Occipital lobe (tissue), 2 donors: Measurements from ENCODE around the gene GRIA4. TPM values are rescaled to one million over a fixed set of nuclear protein-coding genes. Genes with fewer than 3 reads are reported as not detected.
"Not testable (repeated sequence)": the region's sequence is repeated elsewhere in the genome, so short reads cannot be mapped to it uniquely, and the experiment has no call there.

ENCODE experiments used
- DNase-seq: peaks from one replicate; lab custom pipeline; 2025; lab: John Stamatoyannopoulos, UW
- total RNA-seq: library from RNA; depleted of rRNA; stranded (reverse); fragments of >200 nt; gene quantifications from one replicate; pipeline ENCODE4 v1.2.3, GENCODE V29; 2014

Gene GRIA4
- total RNA-seq, 1 donor from 2014 or later = 86.3 TPM

DNA sequence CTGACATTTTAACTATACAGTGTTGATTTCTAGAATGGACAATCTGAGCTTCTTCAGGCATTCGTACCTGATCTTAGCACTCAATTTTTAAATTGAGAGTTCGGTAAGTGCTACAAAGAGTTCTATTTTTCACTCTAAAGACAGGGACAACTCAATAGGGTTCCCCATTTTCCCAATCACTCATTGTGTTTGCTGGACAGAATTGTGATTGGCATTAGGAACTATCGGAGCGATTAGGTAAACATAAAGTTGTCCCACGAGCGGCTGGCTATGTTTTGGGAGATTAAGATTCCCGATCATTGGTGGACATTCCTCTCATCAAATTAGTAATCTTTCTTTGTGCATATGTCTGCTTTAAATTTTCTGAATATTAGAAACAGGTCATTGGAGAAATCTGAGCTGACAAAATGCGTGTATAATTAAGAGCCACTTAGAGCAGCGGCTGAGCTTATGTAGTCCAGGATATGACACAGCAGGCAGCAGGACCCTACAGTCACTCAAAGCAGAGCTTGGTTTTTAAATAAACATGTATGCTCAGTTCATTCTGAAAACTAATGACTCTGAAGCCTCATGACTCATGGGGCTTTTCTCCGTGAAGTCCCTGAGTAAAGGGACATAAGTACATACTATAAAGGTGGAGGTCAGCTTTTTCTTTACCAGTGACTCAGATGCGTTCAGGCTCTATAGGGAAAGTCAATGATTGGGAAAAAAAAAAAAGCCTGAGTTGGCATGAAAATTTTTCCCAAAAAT is 109.4 kb downstream of the GRIA4 start:
- no peak for DNase-seq

DNA sequence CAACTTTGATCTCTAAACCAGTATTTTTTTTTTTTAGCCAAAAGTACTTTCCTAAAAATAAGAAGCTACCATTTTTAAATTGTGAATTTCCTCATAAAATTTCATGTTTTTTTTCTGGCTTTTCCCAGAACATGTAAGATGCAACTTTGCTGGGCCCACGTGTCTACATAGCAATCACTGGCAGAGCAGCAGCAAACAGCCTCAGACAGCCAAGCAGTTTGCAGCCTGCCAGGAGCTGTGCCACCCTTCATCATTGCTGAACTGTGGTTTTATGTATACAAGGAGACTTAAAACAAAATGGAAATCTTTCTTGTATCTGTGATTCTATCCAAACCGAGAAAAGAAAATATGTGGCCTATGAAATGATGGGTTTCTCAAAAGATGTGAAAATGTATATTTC is 110.2 kb downstream of the GRIA4 start:
- no peak for DNase-seq

DNA sequence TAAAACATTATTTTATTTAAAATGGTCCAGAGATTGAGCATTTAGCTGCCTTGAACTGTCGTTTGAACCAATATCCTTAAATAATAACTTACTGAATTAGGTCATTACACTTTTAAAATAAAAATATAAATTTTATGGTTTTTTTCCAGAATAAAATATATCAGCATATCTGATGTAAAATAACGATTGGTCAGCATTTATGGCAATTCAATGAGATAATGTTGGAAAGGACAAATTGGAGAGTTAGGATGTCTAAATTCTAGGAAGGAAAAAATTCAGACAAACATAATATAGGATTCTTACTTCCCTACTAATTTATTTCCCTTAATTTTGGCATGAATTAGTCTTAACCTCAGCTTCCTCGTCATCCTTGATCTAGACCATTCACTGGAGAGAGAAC is 113.4 kb downstream of the GRIA4 start:
- no peak for DNase-seq

DNA sequence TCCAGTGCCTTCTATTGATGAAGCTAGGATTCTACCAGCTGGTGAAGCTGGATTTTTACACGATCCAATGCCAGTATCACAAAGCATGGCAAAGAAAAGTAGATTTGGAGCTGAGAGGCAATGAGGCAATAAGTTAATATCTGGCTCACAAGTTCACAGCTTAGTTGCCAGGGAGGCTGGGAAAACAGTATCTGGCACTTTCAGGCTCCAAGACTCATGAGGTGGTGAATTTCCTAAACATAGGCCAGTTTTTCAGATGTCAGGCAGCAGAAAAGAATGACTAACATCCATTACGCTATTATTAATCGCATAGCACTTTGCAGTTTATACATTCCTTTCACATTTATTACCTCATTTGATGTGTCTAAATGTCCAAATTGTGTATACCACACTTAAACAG is 122.7 kb downstream of the GRIA4 start:
- DNase-seq = no peak

DNA sequence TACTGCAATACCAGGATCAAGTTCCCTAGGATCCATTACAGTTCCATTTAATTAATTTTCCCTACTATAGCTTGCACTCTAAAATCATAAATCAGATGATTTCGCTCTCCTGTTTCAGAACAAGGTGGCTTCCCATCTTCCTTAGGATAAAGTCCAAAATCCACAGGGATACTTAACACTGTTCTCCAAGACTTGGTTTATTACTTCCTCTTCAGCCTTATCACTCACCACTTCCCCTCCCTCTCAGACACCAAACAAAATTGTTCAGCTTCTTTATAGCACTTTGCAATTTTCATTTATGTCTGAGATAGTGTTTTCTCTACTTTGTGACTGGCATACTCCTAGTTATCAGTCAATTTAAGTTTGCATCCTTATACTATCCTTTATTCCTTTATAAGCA is 124.6 kb downstream of the GRIA4 start:
- no peak for DNase-seq

DNA sequence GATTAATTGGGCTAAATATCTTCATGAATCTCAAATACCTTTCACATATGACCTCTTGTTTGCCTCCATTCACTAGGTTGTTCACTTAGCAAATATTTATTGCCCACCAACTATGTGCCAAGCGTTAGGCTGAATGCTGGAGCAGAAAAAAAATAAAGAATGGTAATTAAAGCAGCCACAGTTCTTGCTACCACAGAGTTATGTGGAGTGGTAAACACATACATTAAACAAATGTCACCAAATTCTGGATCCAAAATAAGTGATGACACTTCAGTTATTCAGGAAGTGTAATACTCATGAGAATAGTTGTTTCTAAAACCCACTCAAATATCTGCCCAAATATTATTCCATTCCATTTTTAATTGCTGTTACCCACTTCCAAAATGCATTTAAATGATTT is 128.4 kb downstream of the GRIA4 start:
- DNase-seq = no peak

DNA sequence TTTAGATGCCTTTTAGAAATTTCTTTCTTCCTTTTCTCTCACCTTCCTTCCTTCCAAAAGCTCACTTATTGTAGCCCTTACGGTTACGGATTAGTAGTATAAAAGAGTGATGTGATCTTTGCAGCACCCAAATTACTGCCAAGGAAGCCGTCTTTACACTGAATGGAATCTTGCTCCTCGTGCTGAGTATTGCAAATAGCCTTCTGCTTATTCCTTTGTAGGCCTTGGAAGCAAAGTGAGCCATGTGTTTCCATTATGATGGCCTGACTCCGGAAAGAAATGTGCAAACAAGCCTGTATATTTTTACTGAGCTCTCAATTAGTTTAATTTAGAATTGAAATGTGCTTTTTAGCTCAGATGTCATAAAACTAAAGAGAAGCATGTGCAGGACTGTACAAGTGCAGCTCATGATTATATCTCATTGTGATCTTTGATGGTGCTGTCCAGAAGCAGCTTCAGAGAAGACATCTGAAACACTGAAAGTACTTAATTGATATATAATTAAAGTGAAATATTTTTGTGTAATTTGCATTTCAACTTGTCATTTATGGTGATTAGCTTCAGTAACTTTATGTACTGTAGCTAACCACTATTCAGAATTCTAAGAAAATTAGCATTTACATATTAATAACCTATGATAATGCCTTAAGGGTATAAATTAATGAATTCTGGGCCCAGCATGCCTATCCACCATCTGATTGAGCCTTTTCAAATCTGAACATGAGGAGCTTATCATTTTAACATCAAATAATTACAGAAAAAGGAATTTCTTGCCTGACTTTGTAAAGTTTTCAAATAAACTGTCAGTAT is 129.3 kb downstream of the GRIA4 start:
- no peak for DNase-seq

DNA sequence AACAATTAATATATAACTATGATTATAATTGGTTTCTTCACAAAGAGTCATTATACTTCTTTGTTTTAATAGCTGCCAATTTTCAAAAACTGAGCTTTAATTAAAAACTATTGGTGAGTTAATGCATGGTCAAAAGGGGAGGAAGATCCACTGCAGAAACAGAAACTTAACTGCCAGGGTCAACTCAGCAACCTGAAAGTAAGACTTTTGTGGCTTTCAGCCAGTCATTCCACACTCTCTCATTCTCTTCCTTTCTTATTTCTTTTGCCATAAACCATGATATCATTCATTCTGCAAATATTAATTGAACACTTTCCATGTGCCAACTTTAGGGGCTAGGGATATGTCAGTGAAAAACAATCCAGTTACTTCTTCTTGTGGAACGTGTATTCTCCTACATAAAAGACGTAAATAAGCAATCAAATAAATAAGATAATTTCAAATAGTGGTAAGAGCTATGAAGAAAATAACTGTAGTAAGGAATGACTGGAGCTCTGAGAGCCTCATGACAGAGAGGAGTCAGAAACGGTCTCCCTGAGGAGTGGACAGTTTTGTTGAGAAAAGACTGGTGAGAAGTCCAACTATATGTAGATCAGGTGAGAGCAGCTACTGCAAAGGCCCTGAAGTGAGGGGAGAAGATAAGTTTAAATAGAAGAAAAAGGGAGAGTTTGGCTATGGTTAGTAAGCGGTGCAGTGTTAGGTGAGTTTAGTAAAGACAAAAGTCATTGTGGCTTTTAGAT is 130.5 kb downstream of the GRIA4 start:
- DNase-seq = no peak

DNA sequence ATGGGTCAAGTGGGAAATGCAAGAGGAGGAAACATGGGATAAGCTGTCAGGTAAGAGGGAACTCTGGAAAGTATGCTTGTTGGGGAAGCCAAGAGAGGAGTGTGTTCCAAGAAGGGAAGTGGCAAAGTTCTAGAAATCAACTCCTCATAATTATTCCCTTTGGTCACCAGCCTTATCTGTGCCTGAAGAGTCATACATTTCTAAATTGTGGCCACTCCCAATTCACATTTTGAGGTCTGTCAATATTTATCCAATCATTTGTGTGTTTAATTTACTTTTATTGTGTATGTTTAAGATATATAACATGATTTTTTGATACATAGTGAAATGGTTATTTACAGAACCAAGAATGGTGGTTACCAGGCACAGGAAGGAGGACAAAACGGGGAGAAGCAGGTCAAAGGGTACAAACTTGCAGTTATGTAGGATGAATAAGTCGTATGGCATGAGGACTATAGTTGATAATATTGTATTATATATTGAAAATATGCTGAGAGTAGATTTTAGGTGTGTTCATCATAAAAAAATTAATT is 131.7 kb downstream of the GRIA4 start:
- DNase-seq = no peak

DNA sequence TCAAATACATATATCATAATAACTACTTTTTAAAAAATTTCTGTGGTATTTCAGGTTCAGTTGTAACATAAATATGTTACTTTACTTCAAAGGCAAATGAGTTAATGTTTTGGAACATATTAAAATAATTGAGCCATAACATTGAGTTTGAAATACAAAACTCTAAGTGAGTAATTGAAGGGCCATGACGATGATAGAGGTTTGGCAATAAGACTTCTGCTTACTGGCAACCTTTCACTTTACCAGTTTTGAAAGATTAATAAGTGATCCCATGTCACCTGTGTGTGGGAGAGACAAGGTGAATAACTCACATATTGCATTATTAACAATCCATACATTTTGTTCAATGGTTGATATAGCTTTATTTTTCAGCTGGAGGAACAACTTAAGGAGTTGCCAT is 144.4 kb downstream of the GRIA4 start:
- DNase-seq = no peak

DNA sequence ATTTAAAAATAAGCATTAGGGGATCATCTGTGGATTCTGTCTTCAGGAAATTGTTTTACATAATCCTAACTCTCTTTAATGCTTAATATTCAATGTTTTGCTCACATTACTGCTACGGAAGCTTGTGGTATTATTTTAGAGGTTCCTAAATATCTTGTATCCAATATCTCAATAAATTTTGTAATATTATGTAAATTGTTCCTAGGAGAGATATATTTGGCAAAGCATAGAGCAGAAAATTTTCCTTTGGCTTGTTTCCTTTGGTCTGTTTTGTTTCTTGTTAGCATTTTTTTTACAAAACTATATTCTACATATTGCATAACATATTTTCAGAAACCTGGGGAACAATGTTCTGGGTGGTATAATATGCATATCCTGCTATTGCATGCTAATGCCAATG is 144.8 kb downstream of the GRIA4 start:
- no peak for DNase-seq

DNA sequence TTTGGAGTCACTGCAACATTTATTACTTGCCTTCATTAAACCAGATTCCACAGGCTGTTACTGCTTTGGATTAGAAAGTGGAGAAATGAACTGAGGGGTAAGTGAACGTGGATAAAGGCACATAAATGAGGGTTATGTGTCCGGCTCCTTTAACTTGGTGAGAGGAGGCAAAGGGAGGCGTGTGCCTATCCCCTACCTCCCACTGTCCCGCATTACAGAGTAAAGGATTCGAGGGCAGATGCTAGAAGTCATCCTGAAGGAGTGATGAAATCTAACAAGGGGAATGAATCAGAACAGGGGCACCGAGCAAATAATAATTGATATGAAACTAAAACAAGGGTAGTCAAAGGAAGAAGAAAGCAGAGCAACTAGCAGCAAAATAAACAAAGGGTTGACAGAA is 147.2 kb downstream of the GRIA4 start:
- DNase-seq = no peak

DNA sequence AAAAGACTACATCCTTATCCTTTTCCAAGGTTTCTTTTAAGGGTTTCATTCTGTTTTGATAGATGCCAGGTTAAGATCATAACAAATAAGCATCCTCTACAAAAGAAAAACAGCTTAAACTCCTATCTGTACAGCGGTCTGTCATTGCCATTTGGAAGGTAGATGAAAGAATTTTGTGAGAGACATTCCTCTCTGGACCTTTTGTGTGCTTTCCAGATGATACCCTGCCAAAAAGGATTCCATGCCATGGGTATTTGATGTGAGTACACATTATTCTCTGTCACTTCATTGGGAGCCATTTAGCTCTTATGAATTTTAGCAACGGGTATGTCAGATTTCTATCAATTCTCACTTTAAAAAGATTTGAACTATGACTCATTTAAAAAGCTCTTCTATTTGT is 153.7 kb downstream of the GRIA4 start:
- no peak for DNase-seq

DNA sequence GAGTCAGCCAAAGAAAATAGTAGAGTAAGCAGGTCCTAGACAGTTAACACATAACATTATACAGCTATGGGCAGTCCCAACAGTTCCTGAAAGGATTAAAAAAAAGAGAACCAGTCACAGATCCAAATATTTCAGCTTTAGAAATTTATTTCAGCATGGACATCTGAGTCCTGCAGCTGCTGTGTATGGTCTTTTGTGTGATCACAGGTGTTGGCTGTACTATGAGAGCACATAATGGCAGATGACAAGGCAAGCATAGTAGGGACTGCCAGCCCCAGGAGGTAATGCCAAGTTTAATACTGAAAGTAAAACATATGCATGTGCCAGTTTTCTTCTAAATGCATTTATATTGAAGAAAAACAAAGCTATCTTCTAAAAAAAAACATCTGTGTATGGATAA is 158.1 kb downstream of the GRIA4 start:
- no peak for DNase-seq

DNA sequence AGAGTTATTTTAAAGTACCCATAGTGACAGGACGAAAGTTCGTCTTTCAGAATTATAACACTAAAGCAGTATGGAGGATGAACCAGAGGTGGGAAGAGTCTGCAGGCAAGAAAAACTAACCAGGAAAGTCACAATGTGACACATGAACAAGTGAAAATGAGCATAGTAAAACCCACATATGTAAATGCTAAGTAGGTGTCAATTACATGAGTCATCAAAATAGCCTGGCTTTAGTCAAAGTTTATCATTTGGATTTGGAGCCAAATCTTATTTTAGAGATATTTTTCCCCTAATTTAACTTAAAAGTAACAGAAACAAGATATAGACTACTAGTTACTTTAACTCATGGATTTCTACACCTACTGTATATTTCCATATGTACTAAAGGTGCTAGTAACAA is 159.8 kb downstream of the GRIA4 start:
- no peak for DNase-seq

DNA sequence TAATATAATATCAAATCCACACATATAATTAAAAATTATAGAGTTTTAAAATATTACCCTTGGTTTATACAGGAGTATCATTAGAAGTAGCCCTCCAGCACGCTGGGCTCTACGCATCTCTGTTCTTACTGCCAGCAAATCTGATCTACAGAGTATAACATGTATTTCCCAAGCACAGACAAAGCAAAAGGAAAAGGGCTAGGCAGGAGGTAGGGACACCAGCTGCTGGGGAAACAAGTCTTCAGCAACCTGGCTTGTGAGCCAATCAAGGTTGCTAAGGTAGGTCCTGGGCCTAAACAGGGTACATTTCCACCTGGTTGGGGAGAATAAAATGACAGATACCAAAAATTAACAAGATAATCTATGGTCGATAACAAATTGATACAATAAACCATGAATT is 163.6 kb downstream of the GRIA4 start:
- not testable (repeated sequence) for DNase-seq

DNA sequence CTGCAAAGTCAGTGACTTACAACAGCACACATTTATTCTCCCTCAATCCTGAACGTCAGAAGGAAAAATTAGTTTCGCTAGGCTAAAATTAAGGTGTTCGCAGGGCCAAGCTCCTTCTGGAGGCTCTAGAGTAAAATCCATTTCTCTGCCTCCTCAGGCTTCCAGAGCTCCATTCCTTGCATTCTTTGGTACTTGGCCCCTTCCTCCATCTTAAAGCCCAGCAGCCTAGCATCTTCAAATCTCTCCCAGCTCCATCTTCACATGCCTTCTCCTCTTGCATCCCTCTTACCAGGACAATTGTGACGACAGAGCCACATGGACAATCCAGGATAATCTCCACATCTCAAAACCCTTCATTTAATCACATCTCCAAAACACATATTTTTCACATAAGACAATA is 165.0 kb downstream of the GRIA4 start:
- no peak for DNase-seq

DNA sequence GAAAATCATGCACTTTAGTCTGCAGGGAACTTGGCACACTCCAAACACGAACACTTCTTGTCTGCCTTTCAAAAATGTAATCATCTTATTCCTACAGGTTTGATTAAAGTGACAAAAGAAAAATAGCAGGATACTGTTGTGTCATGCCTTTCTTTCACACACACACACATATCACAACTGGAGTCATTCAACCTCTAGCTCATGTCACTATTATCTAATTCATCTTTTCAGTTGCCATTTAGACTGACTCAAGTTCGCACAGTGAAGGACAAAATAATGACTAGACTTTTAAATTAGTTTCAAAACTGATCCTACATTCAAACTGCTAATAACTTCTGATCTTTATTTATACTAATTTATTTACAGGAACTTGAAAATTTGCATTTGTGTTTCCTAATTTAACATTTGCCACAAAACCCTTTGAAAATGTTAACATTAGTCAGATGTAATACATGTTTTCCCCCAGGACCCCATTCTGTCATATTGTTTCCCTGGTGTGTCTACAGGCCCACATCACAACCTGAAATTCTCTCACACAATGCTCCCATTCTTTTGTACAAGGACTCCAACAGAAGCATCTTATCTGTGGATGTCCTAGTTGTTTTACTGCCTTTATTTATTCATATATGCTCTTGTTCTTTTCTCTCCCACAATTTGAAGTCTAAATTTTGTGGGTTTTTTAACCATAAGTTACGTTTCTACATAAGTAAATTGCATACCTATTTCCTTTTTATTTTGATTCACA is 171.1 kb downstream of the GRIA4 start:
- DNase-seq = no peak

DNA sequence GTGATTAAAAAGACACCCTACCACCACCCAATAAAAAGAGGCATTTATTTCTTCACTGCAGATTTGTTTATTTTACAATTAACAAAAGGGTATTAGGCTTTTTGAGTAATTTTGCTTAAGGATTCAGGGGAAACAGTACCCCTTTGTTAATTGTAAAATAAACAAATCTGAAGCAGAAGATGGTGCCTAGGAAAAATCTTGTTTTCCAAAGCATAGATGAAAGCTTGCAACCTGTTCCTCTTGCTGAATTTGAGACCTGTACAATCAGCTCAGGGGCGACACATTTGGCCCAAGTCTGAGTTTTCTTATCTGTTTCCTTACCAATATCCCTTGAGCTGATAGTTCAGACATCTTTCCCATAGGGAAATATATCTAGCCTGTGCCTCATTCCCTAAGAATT is 171.9 kb downstream of the GRIA4 start:
- no peak for DNase-seq

DNA sequence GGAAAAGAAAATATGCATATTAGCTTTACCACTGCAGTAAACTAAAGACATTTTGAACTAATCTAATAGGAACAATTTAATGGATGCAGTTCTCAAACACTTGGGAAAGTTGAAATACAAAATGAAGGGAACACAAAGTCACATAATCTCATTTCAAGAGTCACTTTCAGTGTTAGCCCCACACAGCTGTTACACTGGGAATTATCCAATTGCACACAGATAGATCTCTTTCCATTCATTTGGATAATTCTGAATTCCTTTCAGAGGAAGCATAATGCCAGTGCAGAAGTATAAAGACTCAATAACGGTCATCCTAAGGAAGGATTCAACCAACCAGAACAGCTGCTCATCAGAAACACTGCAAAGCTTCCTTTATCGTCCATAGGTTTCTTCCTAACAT is 173.3 kb downstream of the GRIA4 start:
- no peak for DNase-seq

DNA sequence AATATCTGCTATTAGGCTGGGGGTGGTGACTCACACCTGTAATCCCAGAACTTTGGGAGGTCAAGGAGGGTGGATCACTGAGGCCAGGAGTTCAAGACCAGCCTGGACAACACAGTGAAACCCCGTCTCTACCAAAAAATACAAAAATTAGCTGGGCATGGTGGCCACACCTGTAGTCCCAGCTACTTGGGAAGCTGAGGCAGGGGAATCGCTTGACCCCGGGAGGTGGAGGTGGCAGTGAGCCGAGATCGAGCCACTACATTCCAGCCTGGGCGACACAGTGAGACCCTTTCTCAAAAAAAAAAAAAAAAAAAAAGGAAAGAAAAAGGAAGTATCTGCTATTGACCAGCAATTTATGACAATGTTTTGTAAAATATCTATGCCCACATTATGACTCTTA is 176.0 kb downstream of the GRIA4 start:
- DNase-seq = not testable (repeated sequence)
